H9 (cell line): ENCODE results near the gene PDE6D. TPM values are rescaled to one million over a fixed set of nuclear protein-coding genes. Genes with fewer than 3 reads are reported as not detected.

ENCODE experiments used
- DNase-seq: peaks from one replicate; pipeline ENCODE4 v3.0.0-alpha.2; 2017
- H2AFZ ChIP-seq: one replicate; pipeline ENCODE4 v1.6.1; 2013; ENCODE audit warnings: mild to moderate bottlenecking, low read length, control low read depth, moderate library complexity
- H2AK5ac ChIP-seq: 2 replicates; pipeline ENCODE4 v1.6.1; 2013; ENCODE audit warnings: low read length, control low read depth, mixed read lengths; ENCODE audit not compliant: insufficient read length
- H2BK120ac ChIP-seq: one replicate; pipeline ENCODE4 v1.6.1; 2013; ENCODE audit warnings: low read depth, mild to moderate bottlenecking, low read length, control low read depth, inconsistent platforms; ENCODE audit not compliant: poor library complexity, severe bottlenecking
- H2BK12ac ChIP-seq: 2 replicates; pipeline ENCODE4 v1.6.1; 2013; ENCODE audit warnings: low read length, control low read depth, mixed read lengths, low read depth; ENCODE audit not compliant: insufficient read length
- H2BK15ac ChIP-seq: 2 replicates; pipeline ENCODE4 v1.6.1; 2013; ENCODE audit warnings: low read depth, low read length, control low read depth
- H2BK20ac ChIP-seq: one replicate; pipeline ENCODE4 v1.6.1; 2013; ENCODE audit warnings: low read depth, mild to moderate bottlenecking, low read length, control low read depth, inconsistent platforms; ENCODE audit not compliant: poor library complexity, severe bottlenecking
- H2BK5ac ChIP-seq: 2 replicates; pipeline ENCODE4 v1.6.1; 2013; ENCODE audit warnings: low read length, control low read depth, mixed read lengths; ENCODE audit not compliant: insufficient read length
- H3K14ac ChIP-seq: 2 replicates; pipeline ENCODE4 v1.6.1; 2013; ENCODE audit warnings: low read length, control low read depth; ENCODE audit not compliant: insufficient read depth
- H3K18ac ChIP-seq: 2 replicates; pipeline ENCODE4 v1.6.1; 2013; ENCODE audit warnings: low read depth, mild to moderate bottlenecking, mixed read lengths, low read length, control low read depth; ENCODE audit not compliant: insufficient read length
- H3K23ac ChIP-seq: 2 replicates; pipeline ENCODE4 v1.6.1; 2013; ENCODE audit warnings: low read length, control low read depth, mixed read lengths, low read depth; ENCODE audit not compliant: insufficient read length
- H3K23me2 ChIP-seq: 2 replicates; pipeline ENCODE4 v1.6.1; 2013; ENCODE audit warnings: low read depth, mild to moderate bottlenecking, mixed read lengths, low read length, control low read depth; ENCODE audit not compliant: insufficient read length, poor library complexity, severe bottlenecking
- H3K27ac ChIP-seq: 2 replicates; pipeline ENCODE4 v1.5.1; 2013; ENCODE audit warnings: low read length, control low read depth, mixed read lengths, low read depth; ENCODE audit not compliant: insufficient read length
- H3K27me3 ChIP-seq: 2 replicates; pipeline ENCODE4 v1.6.1; 2013; ENCODE audit warnings: low read length, control low read depth, inconsistent platforms; ENCODE audit not compliant: insufficient read depth
- H3K4ac ChIP-seq: 2 replicates; pipeline ENCODE4 v1.6.1; 2013; ENCODE audit warnings: low read depth, mild to moderate bottlenecking, control low read depth, inconsistent platforms, low read length, moderate library complexity
- H3K4me1 ChIP-seq: 2 replicates; pipeline ENCODE4 v1.6.1; 2013; ENCODE audit warnings: low read length, control low read depth, inconsistent platforms; ENCODE audit not compliant: insufficient read depth
- H3K4me2 ChIP-seq: 2 replicates; pipeline ENCODE4 v1.6.1; 2013; ENCODE audit warnings: low read length, control low read depth, mixed read lengths; ENCODE audit not compliant: insufficient read length, insufficient read depth
- H3K56ac ChIP-seq: 2 replicates; pipeline ENCODE4 v1.6.1; 2013; ENCODE audit warnings: low read depth, mild to moderate bottlenecking, mixed read lengths, low read length, control low read depth; ENCODE audit not compliant: insufficient read length
- H3K79me1 ChIP-seq: 2 replicates; pipeline ENCODE4 v1.6.1; 2013; ENCODE audit warnings: low read depth, mild to moderate bottlenecking, moderate library complexity, low read length, control low read depth, inconsistent platforms; ENCODE audit not compliant: insufficient read depth, poor library complexity, severe bottlenecking
- H3K79me2 ChIP-seq: 2 replicates; pipeline ENCODE4 v1.6.1; 2013; ENCODE audit warnings: low read length, control low read depth, inconsistent platforms; ENCODE audit not compliant: insufficient read depth
- H3K9ac ChIP-seq: 2 replicates; pipeline ENCODE4 v1.6.1; 2013; ENCODE audit warnings: low read length, control low read depth, mixed read lengths; ENCODE audit not compliant: insufficient read length; ENCODE audit errors: extremely low read depth
- H3K9me3 ChIP-seq: one replicate; pipeline ENCODE4 v1.6.1; 2013; ENCODE audit warnings: low read depth, low read length, inconsistent platforms; ENCODE audit not compliant: control insufficient read depth
- H3T11ph ChIP-seq: one replicate; pipeline ENCODE4 v1.6.1; 2013; ENCODE audit warnings: mild to moderate bottlenecking, low read length, control low read depth, inconsistent platforms
- H4K20me1 ChIP-seq: one replicate; pipeline ENCODE4 v1.6.1; 2013; ENCODE audit not compliant: control insufficient read depth, insufficient read length, insufficient read depth
- H4K5ac ChIP-seq: 2 replicates; pipeline ENCODE4 v1.6.1; 2013; ENCODE audit warnings: low read depth, mild to moderate bottlenecking, mixed read lengths, low read length, control low read depth; ENCODE audit not compliant: insufficient read length
- H4K8ac ChIP-seq: replicated peaks from 2 replicates; pipeline ENCODE4 v1.6.1; 2013; ENCODE audit warnings: low read length, control low read depth, mixed read lengths, low read depth; ENCODE audit not compliant: insufficient read length
- H4K91ac ChIP-seq: 2 replicates; pipeline ENCODE4 v1.6.1; 2013; ENCODE audit warnings: low read depth, mild to moderate bottlenecking, moderate library complexity, mixed read lengths, low read length, control low read depth; ENCODE audit not compliant: insufficient read length
- H3K27ac Mint-ChIP-seq, 3 experiments: 2 replicates in 2 of 3; 3 replicates in 1 of 3; pipeline ENCODE4 v1.8.0; 2020 to 2021; ENCODE audit warnings: mixed read lengths in 3 of 3, mild to moderate bottlenecking in 1 of 3, moderate library complexity in 1 of 3
- H3K27me3 Mint-ChIP-seq: 2 replicates; pipeline ENCODE4 v1.8.0; 2021; ENCODE audit warnings: low read depth, mild to moderate bottlenecking, moderate library complexity, mixed read lengths
- H3K36me3 Mint-ChIP-seq, 3 experiments: 2 replicates in 2 of 3; 3 replicates in 1 of 3; pipeline ENCODE4 v1.8.0; 2020 to 2021; ENCODE audit warnings: low read depth in 3 of 3, mixed read lengths in 3 of 3; ENCODE audit not compliant: insufficient read depth in 1 of 3
- H3K4me1 Mint-ChIP-seq, 2 experiments: 2 replicates each; pipeline ENCODE4 v1.8.0; 2020; ENCODE audit warnings: mixed read lengths in 2 of 2
- H3K4me3 Mint-ChIP-seq, 2 experiments: 2 replicates in 1 of 2; 3 replicates in 1 of 2; pipeline ENCODE4 v1.8.0; 2020 to 2021; ENCODE audit warnings: mild to moderate bottlenecking in 2 of 2, mixed read lengths in 2 of 2, moderate library complexity in 1 of 2
- H3K9me3 Mint-ChIP-seq, 2 experiments: 2 replicates in 1 of 2; 3 replicates in 1 of 2; pipeline ENCODE4 v1.8.0; 2020; ENCODE audit warnings: mild to moderate bottlenecking in 2 of 2, mixed read lengths in 2 of 2, moderate library complexity in 1 of 2
- CTCF ChIP-seq: fragments of 200-600 bp; sonication (generic); conservative IDR thresholded peaks from 3 replicates; pipeline ENCODE4 v1.8.0; 2021; ENCODE audit warnings: antibody characterized with exemption, mild to moderate bottlenecking
- WGBS: extraction: QIAGEN DNeasy Blood & Tissue Kit; methylation state at CpG from one replicate; pipeline ENCODE4 v1.1.7; 2013; ENCODE audit warnings: missing lambda C conversion rate, low lambda C conversion rate, mixed read lengths; ENCODE audit not compliant: insufficient read length; ENCODE audit errors: extremely low coverage; 5-methylcytosine and 5-hydroxymethylcytosine counted together
- total RNA-seq: library from RNA; stranded (reverse); gene quantifications from 2 replicates; pipeline ENCODE4 v1.2.1, GENCODE V29; 2021

The PDE6D gene
- total RNA-seq, 1 experiment from 2014 or later, result 33.7 TPM

- no peak overlapping the region for H3K9ac ChIP-seq
- H3K4me2 ChIP-seq, result no peak overlapping the region
- H3K23me2 ChIP-seq, result no peaks in the 10 kb centered on the region
- no peak for TF ChIP-seq CTCF
- H3K36me3 Mint-ChIP-seq, result peaks cover 3 to 16% (median 13%) of the 10 kb centered on the region in 3 experiments; a peak in 5 of 7 replicates
- H3K4me3 Mint-ChIP-seq, result no peak overlapping the region
- H3K9me3 ChIP-seq, result no peaks in the 10 kb centered on the region
- H3K4ac ChIP-seq, result no peak overlapping the region
- H2BK12ac ChIP-seq, result no peak overlapping the region
- no peaks in the 10 kb centered on the region for H3K9me3 Mint-ChIP-seq
- no peak for DNase-seq
- no CpG with 5 or more reads among the region's 4 CpGs for WGBS
- peak overlapping the region in 1 of 3 experiments; percentile 27; a peak in 1 of 7 replicates for H3K27ac Mint-ChIP-seq
- H2BK5ac ChIP-seq, result no peak overlapping the region
- no peak overlapping the region for H3K23ac ChIP-seq
- H3K18ac ChIP-seq, result no peak overlapping the region
- no peak overlapping the region for H2AK5ac ChIP-seq
- H4K20me1 ChIP-seq, result no peaks in the 10 kb centered on the region
- H3K14ac ChIP-seq, result no peak overlapping the region
- no peaks in the 10 kb centered on the region for H3K79me1 ChIP-seq
- H4K8ac ChIP-seq, result no peak overlapping the region
- H3K27ac ChIP-seq, result no peak overlapping the region
- no peaks in the 10 kb centered on the region for H3K27me3 ChIP-seq
- H3T11ph ChIP-seq, result no peak overlapping the region
- H3K79me2 ChIP-seq, result no peaks in the 10 kb centered on the region
- H3K27me3 Mint-ChIP-seq, result no peaks in the 10 kb centered on the region
- H3K4me1 ChIP-seq, result no peaks in the 10 kb centered on the region
- no peak overlapping the region for H3K56ac ChIP-seq
- H3K4me1 Mint-ChIP-seq, result peaks cover 9 to 13% of the 10 kb centered on the region in 2 experiments
- H2BK120ac ChIP-seq, result no peak overlapping the region
- H4K91ac ChIP-seq, result no peak overlapping the region
- no peak overlapping the region for H2BK15ac ChIP-seq
- H2AFZ ChIP-seq, result no peak overlapping the region
- H4K5ac ChIP-seq, result no peak overlapping the region
- H2BK20ac ChIP-seq, result no peak overlapping the region
These were observed 53.5 kb downstream of the PDE6D start for GRCh38 chr2:231727621-231728020.
